DND-41 (cell line): ENCODE data around the gene KRTAP10-7.

ENCODE experiments used
- CTCF ChIP-seq: IDR thresholded peaks from 2 replicates; pipeline ENCODE4 v1.5.1; 2012; ENCODE audit warnings: borderline replicate concordance, low read length, moderate library complexity, mild to moderate bottlenecking; ENCODE audit not compliant: poor library complexity, severe bottlenecking; ENCODE audit errors: extremely low read depth
- EZH2 ChIP-seq: IDR thresholded peaks from 3 replicates; pipeline ENCODE4 v1.6.1; 2012; ENCODE audit warnings: borderline replicate concordance, low read depth, mild to moderate bottlenecking, moderate library complexity, low read length, inconsistent platforms; ENCODE audit not compliant: severe bottlenecking

DNA sequence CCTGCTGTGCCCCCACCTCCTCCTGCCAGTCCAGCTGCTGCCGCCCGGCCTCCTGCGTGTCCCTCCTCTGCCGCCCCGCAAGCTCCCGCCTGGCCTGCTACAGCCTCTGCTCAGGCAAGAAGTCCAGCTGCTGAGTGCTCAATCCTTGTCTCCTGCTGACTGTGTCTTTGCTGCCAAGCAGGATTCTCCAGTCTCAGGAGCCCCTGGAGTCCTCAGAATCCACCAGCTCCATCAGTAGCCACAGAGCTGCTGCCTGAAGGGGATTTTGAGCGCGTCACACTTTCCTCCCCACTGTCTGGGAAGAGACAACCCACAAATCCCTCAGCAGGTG is 46.8 kb downstream of the KRTAP10-7 start:
- TF ChIP-seq CTCF (no peak), EZH2 (no peak)
